ENCODE data around the gene AMBN. TPM values are rescaled to one million over a fixed set of nuclear protein-coding genes. Genes with fewer than 3 reads are reported as not detected.

Gene AMBN
- total and polyA plus RNA-seq, 9 of the 15 experiments (the other 6 are each of a cell fraction or from before 2014, with no cell fraction given) = 0.03 to 0.09 (median 0.07) TPM; not detected in 6

DNA sequence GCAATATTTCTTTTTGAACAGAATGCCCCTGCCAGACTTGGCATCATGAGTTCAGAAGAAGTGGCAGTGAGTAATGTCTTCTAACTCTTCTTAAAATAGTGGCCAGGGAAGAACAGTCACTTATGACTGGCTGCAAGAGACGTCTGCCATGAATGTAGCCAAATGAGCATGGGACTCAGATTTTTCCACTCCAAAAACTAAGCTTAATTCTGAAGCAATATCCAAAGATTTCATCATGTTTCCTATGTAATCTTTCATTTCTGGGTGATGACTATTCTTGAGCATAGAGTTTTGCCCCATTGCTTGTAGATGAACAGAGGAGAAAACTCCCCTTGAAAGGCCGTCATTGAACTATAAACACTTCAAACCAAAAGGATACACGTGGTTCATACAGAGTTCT lies 11.8 kb downstream of the AMBN start:
- Histone ChIP-seq H3K9me1 (ENCODE audit: control insufficient read depth, insufficient read depth, low read length) (no peaks in the 10 kb centered on the region), H3K27ac (ENCODE audit: extremely low read depth, low read depth, low read length) (no peak overlapping the region), H3K79me2 (ENCODE audit: control insufficient read depth, insufficient read depth, low read length) (no peaks in the 10 kb centered on the region), H2AFZ (ENCODE audit: low read depth, low read length) (no peak overlapping the region), H3K27me3 (ENCODE audit: control insufficient read depth in 2 of 2, insufficient read depth in 2 of 2, low read length in 2 of 2) (no peaks in the 10 kb centered on the region), H3K9ac (ENCODE audit: insufficient read depth in 1 of 2, low read depth in 2 of 2, low read length in 2 of 2) (no peak overlapping the region), H3K36me3 (ENCODE audit: control insufficient read depth, insufficient read depth, low read length) (no peaks in the 10 kb centered on the region), H3K9me3 (replicated peaks; ENCODE audit: control insufficient read depth, insufficient read depth, low read depth, low read length) (no peaks in the 10 kb centered on the region), H3K4me2 (ENCODE audit: insufficient read depth, low read length) (no peak overlapping the region), H3K4me3 (no peak overlapping the region), H4K20me1 (replicated peaks; ENCODE audit: control insufficient read depth, insufficient read depth, low read length) (no peaks in the 10 kb centered on the region), H3K4me1 (replicated peaks in 1 of 2; ENCODE audit: control insufficient read depth in 2 of 2, insufficient read depth in 2 of 2, low read length in 2 of 2) (peaks cover 0 to 11% of the 10 kb centered on the region in 2 experiments; a peak in 3 of 5 replicates)
- in situ Hi-C loops (cut with MboI) (loop anchor here (25.0 kb wide), 1 partner anchor 1108 kb away; no protein-coding TSS in a partner anchor), intact Hi-C loops (cut with micrococcal nuclease) (no loop called here)
- BruUV-seq (replicated peaks) = no TSS peak
- CTCF ChIA-PET (ENCODE audit: low intra/inter-chr PET ratio) = no interaction called here
- TF ChIP-seq MYC (IDR thresholded peaks at IDR 0.05; ENCODE audit: low read depth, low read length) = no peak
- no peak for TF ChIP-seq MYC (CRISPR knock-in tag; IDR thresholded peaks at IDR 0.05; ENCODE audit: borderline replicate concordance, low read depth)
- TF ChIP-seq FOXM1 (IDR thresholded peaks at IDR 0.05; ENCODE audit: low read depth) = no peak
- TF ChIP-seq FOXM1 (CRISPR knock-in tag; IDR thresholded peaks at IDR 0.05; ENCODE audit: low read depth) = no peak
- no peak for TF ChIP-seq E4F1 (CRISPR knock-in tag; IDR thresholded peaks at IDR 0.05; ENCODE audit: borderline replicate concordance)
- no peak for TF ChIP-seq CEBPG (CRISPR knock-in tag; IDR thresholded peaks at IDR 0.05)
- peak; percentile 16 to 46; a peak in 1 of 4 replicates for TF ChIP-seq CEBPG (tag; conservative IDR thresholded peaks at IDR 0.05 in 1 of 2, IDR thresholded peaks at IDR 0.05 in 1 of 2)
- no peak for TF ChIP-seq KDM1A (IDR thresholded peaks at IDR 0.05)
- 19% methylated on average over 3 of the region's 3 CpGs for WGBS (ENCODE audit: insufficient coverage, low coverage, missing lambda C conversion rate)
- DNase-seq (ENCODE audit: extremely low read depth in 1 of 4, low spot score in 3 of 4) = no peak
- no peak for FAIRE-seq
- POLR2A ChIA-PET = interaction anchor here (1.3 kb wide), 1 partner anchor 12 kb away, joined by 3 read pairs; no protein-coding TSS in a partner anchor
- no peak for ATAC-seq

All from K562 (cell line).